ENCODE measurements around the gene LITAF.

- TF ChIP-seq EZH2 (IDR thresholded peaks at IDR 0.05; ENCODE audit: insufficient read depth, poor library complexity, severe bottlenecking), result no peak
- no peak for TF ChIP-seq EZH2phosphoT487 (IDR thresholded peaks at IDR 0.05; ENCODE audit: insufficient read depth, low read depth)
These were observed 23.4 kb upstream of the LITAF start for GRCh38 chr16:11610121-11610505.
